K562 (cell line): ENCODE data around the gene DCTN2. TPM values are rescaled to one million over a fixed set of nuclear protein-coding genes. Genes with fewer than 3 reads are reported as not detected.

Source experiments
- ARNT ChIP-seq, 2 experiments: fragments of 450-650 bp; IDR thresholded peaks; 2 replicates each; pipeline ENCODE4 v1.6.1; 2016; ENCODE audit warnings: mild to moderate bottlenecking in 1 of 2
- E4F1 ChIP-seq: fragments of 250-450 bp; sonication (Bioruptor Pico); IDR thresholded peaks from 2 replicates; pipeline ENCODE4 v1.5.0; 2021; ENCODE audit warnings: mild to moderate bottlenecking, borderline replicate concordance
- ETV1 ChIP-seq: fragments of 450-650 bp; conservative IDR thresholded peaks from 2 replicates; pipeline ENCODE4 v1.6.1; 2016; ENCODE audit warnings: missing genetic modification characterization, control low read depth, low read depth, missing compliant biosample characterization
- FOXK1 ChIP-seq: sonication (generic); formaldehyde crosslinking; IDR thresholded peaks from 2 replicates; pipeline ENCODE4 v1.8.0; 2022; ENCODE audit warnings: missing genetic modification reagents, mild to moderate bottlenecking, borderline replicate concordance
- L3MBTL2 ChIP-seq: fragments of 450-650 bp; IDR thresholded peaks from 2 replicates; pipeline ENCODE4 v1.6.1; 2016; ENCODE audit warnings: mild to moderate bottlenecking, moderate library complexity
- MEIS2 ChIP-seq: fragments of 450-650 bp; IDR thresholded peaks from 2 replicates; pipeline ENCODE4 v1.6.1; 2014; ENCODE audit warnings: mild to moderate bottlenecking; ENCODE audit not compliant: partially characterized antibody
- POLR3A ChIP-seq: IDR thresholded peaks from 2 replicates; pipeline ENCODE4 v1.6.1; 2011; ENCODE audit warnings: borderline replicate concordance, mild to moderate bottlenecking, moderate library complexity; ENCODE audit not compliant: insufficient read length, insufficient read depth; ENCODE audit errors: extremely low read depth
- RFX7 ChIP-seq: fragments of 250-450 bp; sonication (Bioruptor Pico); IDR thresholded peaks from 2 replicates; pipeline ENCODE4 v1.5.1; 2021; ENCODE audit warnings: mild to moderate bottlenecking
- RUNX1 ChIP-seq: sonication (generic); IDR thresholded peaks from 2 replicates; pipeline ENCODE4 v1.6.1; 2016; ENCODE audit warnings: antibody characterized with exemption, low read depth
- SAFB ChIP-seq: fragments of 200-400 bp; formaldehyde crosslinking; IDR thresholded peaks from 2 replicates; pipeline ENCODE4 v1.6.1; 2017; ENCODE audit warnings: low read depth, low read length, borderline replicate concordance
- SMAD4 ChIP-seq: fragments of 250-450 bp; sonication (Bioruptor Pico); conservative IDR thresholded peaks from 2 replicates; pipeline ENCODE4 v1.8.0; 2021; ENCODE audit warnings: inconsistent platforms, mild to moderate bottlenecking, moderate library complexity
- ZNF444 ChIP-seq: fragments of 250-450 bp; sonication (Bioruptor Pico); IDR thresholded peaks from 2 replicates; pipeline ENCODE4 v1.4.0; 2020; ENCODE audit warnings: mild to moderate bottlenecking, moderate library complexity
- ZNF778 ChIP-seq: fragments of 450-650 bp; formaldehyde crosslinking; IDR thresholded peaks from 2 replicates; pipeline ENCODE4 v1.4.0; 2020; ENCODE audit warnings: mild to moderate bottlenecking, moderate library complexity
- polyA plus RNA-seq, 8 experiments: library from polyadenylated mRNA; depleted of rRNA in 4 of 8; stranded (reverse) in 5 of 8; unstranded in 3 of 8; fragments of >200 nt; fragmentation: Nextera tagmentation in 2 of 8; fragmentation: Illumina TruSeq in 1 of 8; extraction: Ambion mirVana in 2 of 8; extraction: Trizol in 1 of 8; gene quantifications; 2 replicates each; pipeline versions ENCODE4 v1.2.1 to v1.2.3, GENCODE V29; 2011 to 2014; ENCODE audit warnings: inconsistent platforms in 1 of 8, missing spikeins in 1 of 8
- total RNA-seq, 7 experiments: library from RNA; depleted of rRNA in 6 of 7; stranded (reverse); fragments of >200 nt in 6 of 7; fragmentation: Illumina TruSeq in 2 of 7; extraction: Trizol in 2 of 7; gene quantifications; 2 replicates each; pipeline versions ENCODE4 v1.2.1 to v1.2.3, GENCODE V29; 2011 to 2021; ENCODE audit warnings: low replicate concordance in 1 of 7
- TF ChIP-seq, protein P1 (sequence below): IDR thresholded peaks from 2 replicates; pipeline ENCODE4 v1.6.1; 2016; ENCODE audit warnings: missing genetic modification characterization, missing compliant biosample characterization
- TF ChIP-seq, protein P2 (sequence below): IDR thresholded peaks from 3 replicates; pipeline ENCODE4 v1.6.1; 2011; ENCODE audit warnings: borderline replicate concordance, mild to moderate bottlenecking, moderate library complexity; ENCODE audit not compliant: insufficient read length; ENCODE audit errors: extremely low read depth
- TF ChIP-seq, protein P3 (sequence below): sonication (generic); formaldehyde crosslinking; IDR thresholded peaks from 2 replicates; pipeline ENCODE4 v1.5.0; 2020; ENCODE audit warnings: missing genetic modification reagents
- TF ChIP-seq, protein P4 (sequence below): fragments of 250-450 bp; sonication (Bioruptor Pico); IDR thresholded peaks from 2 replicates; pipeline ENCODE4 v1.4.0; 2020; ENCODE audit warnings: mild to moderate bottlenecking, moderate library complexity

DCTN2 gene
- total and polyA plus RNA-seq, 9 of the 15 experiments (the other 6 are each of a cell fraction or from before 2014, with no cell fraction given) = 43.6 to 270 (median 125) TPM

- TF ChIP-seq SMAD4 (CRISPR knock-in tag) = peak; percentile 58; the same call in 1 of the 2 replicates
- TF ChIP-seq RUNX1 = no peak
- TF ChIP-seq, protein P1, sequence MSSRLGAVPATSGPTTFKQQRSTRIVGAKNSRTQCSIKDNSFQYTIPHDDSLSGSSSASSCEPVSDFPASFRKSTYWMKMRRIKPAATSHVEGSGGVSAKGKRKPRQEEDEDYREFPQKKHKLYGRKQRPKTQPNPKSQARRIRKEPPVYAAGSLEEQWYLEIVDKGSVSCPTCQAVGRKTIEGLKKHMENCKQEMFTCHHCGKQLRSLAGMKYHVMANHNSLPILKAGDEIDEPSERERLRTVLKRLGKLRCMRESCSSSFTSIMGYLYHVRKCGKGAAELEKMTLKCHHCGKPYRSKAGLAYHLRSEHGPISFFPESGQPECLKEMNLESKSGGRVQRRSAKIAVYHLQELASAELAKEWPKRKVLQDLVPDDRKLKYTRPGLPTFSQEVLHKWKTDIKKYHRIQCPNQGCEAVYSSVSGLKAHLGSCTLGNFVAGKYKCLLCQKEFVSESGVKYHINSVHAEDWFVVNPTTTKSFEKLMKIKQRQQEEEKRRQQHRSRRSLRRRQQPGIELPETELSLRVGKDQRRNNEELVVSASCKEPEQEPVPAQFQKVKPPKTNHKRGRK = no peak
- no peak for TF ChIP-seq POLR3A
- no peak for TF ChIP-seq FOXK1 (CRISPR knock-in tag)
- TF ChIP-seq ETV1 (tag) = no peak
- no peak for TF ChIP-seq ZNF778 (CRISPR knock-in tag)
- peak; percentile 15; the same call in 1 of the 2 replicates for TF ChIP-seq L3MBTL2
- TF ChIP-seq, protein P2, sequence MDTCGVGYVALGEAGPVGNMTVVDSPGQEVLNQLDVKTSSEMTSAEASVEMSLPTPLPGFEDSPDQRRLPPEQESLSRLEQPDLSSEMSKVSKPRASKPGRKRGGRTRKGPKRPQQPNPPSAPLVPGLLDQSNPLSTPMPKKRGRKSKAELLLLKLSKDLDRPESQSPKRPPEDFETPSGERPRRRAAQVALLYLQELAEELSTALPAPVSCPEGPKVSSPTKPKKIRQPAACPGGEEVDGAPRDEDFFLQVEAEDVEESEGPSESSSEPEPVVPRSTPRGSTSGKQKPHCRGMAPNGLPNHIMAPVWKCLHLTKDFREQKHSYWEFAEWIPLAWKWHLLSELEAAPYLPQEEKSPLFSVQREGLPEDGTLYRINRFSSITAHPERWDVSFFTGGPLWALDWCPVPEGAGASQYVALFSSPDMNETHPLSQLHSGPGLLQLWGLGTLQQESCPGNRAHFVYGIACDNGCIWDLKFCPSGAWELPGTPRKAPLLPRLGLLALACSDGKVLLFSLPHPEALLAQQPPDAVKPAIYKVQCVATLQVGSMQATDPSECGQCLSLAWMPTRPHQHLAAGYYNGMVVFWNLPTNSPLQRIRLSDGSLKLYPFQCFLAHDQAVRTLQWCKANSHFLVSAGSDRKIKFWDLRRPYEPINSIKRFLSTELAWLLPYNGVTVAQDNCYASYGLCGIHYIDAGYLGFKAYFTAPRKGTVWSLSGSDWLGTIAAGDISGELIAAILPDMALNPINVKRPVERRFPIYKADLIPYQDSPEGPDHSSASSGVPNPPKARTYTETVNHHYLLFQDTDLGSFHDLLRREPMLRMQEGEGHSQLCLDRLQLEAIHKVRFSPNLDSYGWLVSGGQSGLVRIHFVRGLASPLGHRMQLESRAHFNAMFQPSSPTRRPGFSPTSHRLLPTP = no peak
- no peak for TF ChIP-seq E4F1 (CRISPR knock-in tag)
- no peak for TF ChIP-seq ARNT (IDR thresholded peaks at IDR 0.05)
- no peak for TF ChIP-seq SAFB
- no peak for TF ChIP-seq ZNF444 (CRISPR knock-in tag)
- TF ChIP-seq, protein P3, sequence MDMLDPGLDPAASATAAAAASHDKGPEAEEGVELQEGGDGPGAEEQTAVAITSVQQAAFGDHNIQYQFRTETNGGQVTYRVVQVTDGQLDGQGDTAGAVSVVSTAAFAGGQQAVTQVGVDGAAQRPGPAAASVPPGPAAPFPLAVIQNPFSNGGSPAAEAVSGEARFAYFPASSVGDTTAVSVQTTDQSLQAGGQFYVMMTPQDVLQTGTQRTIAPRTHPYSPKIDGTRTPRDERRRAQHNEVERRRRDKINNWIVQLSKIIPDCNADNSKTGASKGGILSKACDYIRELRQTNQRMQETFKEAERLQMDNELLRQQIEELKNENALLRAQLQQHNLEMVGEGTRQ (CRISPR knock-in tag) = no peak
- TF ChIP-seq, protein P4, sequence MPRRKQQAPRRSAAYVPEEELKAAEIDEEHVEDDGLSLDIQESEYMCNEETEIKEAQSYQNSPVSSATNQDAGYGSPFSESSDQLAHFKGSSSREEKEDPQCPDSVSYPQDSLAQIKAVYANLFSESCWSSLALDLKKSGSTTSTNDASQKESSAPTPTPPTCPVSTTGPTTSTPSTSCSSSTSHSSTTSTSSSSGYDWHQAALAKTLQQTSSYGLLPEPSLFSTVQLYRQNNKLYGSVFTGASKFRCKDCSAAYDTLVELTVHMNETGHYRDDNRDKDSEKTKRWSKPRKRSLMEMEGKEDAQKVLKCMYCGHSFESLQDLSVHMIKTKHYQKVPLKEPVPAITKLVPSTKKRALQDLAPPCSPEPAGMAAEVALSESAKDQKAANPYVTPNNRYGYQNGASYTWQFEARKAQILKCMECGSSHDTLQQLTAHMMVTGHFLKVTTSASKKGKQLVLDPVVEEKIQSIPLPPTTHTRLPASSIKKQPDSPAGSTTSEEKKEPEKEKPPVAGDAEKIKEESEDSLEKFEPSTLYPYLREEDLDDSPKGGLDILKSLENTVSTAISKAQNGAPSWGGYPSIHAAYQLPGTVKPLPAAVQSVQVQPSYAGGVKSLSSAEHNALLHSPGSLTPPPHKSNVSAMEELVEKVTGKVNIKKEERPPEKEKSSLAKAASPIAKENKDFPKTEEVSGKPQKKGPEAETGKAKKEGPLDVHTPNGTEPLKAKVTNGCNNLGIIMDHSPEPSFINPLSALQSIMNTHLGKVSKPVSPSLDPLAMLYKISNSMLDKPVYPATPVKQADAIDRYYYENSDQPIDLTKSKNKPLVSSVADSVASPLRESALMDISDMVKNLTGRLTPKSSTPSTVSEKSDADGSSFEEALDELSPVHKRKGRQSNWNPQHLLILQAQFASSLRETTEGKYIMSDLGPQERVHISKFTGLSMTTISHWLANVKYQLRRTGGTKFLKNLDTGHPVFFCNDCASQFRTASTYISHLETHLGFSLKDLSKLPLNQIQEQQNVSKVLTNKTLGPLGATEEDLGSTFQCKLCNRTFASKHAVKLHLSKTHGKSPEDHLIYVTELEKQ (CRISPR knock-in tag) = no peak
- no peak for TF ChIP-seq MEIS2
- TF ChIP-seq RFX7 = no peak
These were observed 1.5 kb upstream of the DCTN2 start (continued) for GRCh38 chr12:57548488-57548887.
